CD14-positive monocyte (primary cell): ENCODE results near the gene VEGFC. TPM values are rescaled to one million over a fixed set of nuclear protein-coding genes. Genes with fewer than 3 reads are reported as not detected.

Source experiments
- DNase-seq, 3 donors: peaks; one replicate each; pipeline ENCODE4 v3.0.0-alpha.2; 2011 to 2022
- H2AFZ ChIP-seq: 2 replicates; pipeline ENCODE4 v1.6.0; 2012; ENCODE audit warnings: mild to moderate bottlenecking, low read depth, low read length, inconsistent platforms; ENCODE audit not compliant: insufficient read depth, poor library complexity, severe bottlenecking
- H3K27ac ChIP-seq, 2 donors: 1 replicate in 1 of 2; 2 replicates in 1 of 2; pipeline ENCODE4 v1.5.1; 2012 to 2013; ENCODE audit warnings: low read length in 2 of 2, control low read depth in 1 of 2, inconsistent platforms in 1 of 2, low read depth in 1 of 2, mild to moderate bottlenecking in 1 of 2
- H3K27me3 ChIP-seq, 2 donors: one replicate each; pipeline versions ENCODE4 v1.6.0 to v1.6.1; 2011 to 2013; ENCODE audit warnings: low read length in 2 of 2; ENCODE audit not compliant: control insufficient read depth in 2 of 2, insufficient read depth in 2 of 2
- H3K36me3 ChIP-seq, 2 donors: replicated peaks in 1 of 2; 1 replicate in 1 of 2; 2 replicates in 1 of 2; pipeline versions ENCODE4 v1.5.1 to v1.6.1; 2012 to 2013; ENCODE audit warnings: low read length in 2 of 2, control low read depth in 1 of 2, inconsistent platforms in 1 of 2, mild to moderate bottlenecking in 1 of 2; ENCODE audit not compliant: insufficient read depth in 2 of 2, control insufficient read depth in 1 of 2
- H3K4me1 ChIP-seq, 2 donors: 1 replicate in 1 of 2; 2 replicates in 1 of 2; pipeline versions ENCODE4 v1.5.1 to v1.6.1; 2012 to 2013; ENCODE audit warnings: low read length in 2 of 2, control low read depth in 1 of 2, inconsistent platforms in 1 of 2, mild to moderate bottlenecking in 1 of 2, moderate library complexity in 1 of 2; ENCODE audit not compliant: insufficient read depth in 2 of 2, control insufficient read depth in 1 of 2
- H3K4me2 ChIP-seq: replicated peaks from 2 replicates; pipeline ENCODE3; 2012; ENCODE audit warnings: low read length, moderate library complexity, mild to moderate bottlenecking; ENCODE audit not compliant: poor library complexity, severe bottlenecking; ENCODE audit errors: extremely low read depth
- H3K4me3 ChIP-seq, 3 experiments: fragments of 200-600 bp in 1 of 3; sonication (generic) in 1 of 3; replicated peaks in 1 of 3; 1 replicate in 2 of 3; 2 replicates in 1 of 3; pipeline ENCODE4 v1.5.1; 2011 to 2013; ENCODE audit warnings: low read length in 3 of 3, mild to moderate bottlenecking in 3 of 3, control low read depth in 2 of 3, low read depth in 2 of 3, inconsistent platforms in 1 of 3, moderate library complexity in 1 of 3
- H3K79me2 ChIP-seq: 2 replicates; pipeline ENCODE4 v1.6.0; 2012; ENCODE audit warnings: mild to moderate bottlenecking, control low read depth, inconsistent platforms, low read length, moderate library complexity; ENCODE audit not compliant: insufficient read depth
- H3K9ac ChIP-seq: 2 replicates; pipeline ENCODE4 v1.6.0; 2017; ENCODE audit warnings: low read length, mild to moderate bottlenecking; ENCODE audit not compliant: insufficient read depth, poor library complexity, severe bottlenecking
- H3K9me3 ChIP-seq, 2 donors: replicated peaks in 1 of 2; 1 replicate in 1 of 2; 2 replicates in 1 of 2; pipeline versions ENCODE4 v1.5.1 to v1.6.1; 2012 to 2013; ENCODE audit warnings: low read length in 2 of 2, control low read depth in 1 of 2; ENCODE audit not compliant: control insufficient read depth in 1 of 2, insufficient read depth in 1 of 2
- H4K20me1 ChIP-seq: 2 replicates; pipeline ENCODE4 v1.6.0; 2012; ENCODE audit warnings: mild to moderate bottlenecking, low read length, control low read depth, moderate library complexity; ENCODE audit not compliant: insufficient read depth
- H3K27ac Mint-ChIP-seq, 7 donors: one replicate each; pipeline ENCODE4 v1.8.0; 2020; ENCODE audit warnings: mild to moderate bottlenecking in 7 of 7, mixed read lengths in 7 of 7, moderate library complexity in 6 of 7, inconsistent platforms in 2 of 7
- H3K27me3 Mint-ChIP-seq, 3 donors: one replicate each; pipeline ENCODE4 v1.8.0; 2021 to 2022; ENCODE audit warnings: low read depth in 3 of 3, mild to moderate bottlenecking in 3 of 3, mixed read lengths in 3 of 3, moderate library complexity in 3 of 3, inconsistent platforms in 1 of 3
- H3K36me3 Mint-ChIP-seq, 2 donors: one replicate each; pipeline ENCODE4 v1.8.0; 2020; ENCODE audit warnings: mixed read lengths in 2 of 2, inconsistent platforms in 1 of 2, mild to moderate bottlenecking in 1 of 2
- H3K4me1 Mint-ChIP-seq: one replicate; pipeline ENCODE4 v1.8.0; 2020; ENCODE audit warnings: mild to moderate bottlenecking, mixed read lengths
- H3K4me3 Mint-ChIP-seq, 2 donors: one replicate each; pipeline ENCODE4 v1.8.0; 2020; ENCODE audit warnings: mild to moderate bottlenecking in 2 of 2, mixed read lengths in 2 of 2, moderate library complexity in 1 of 2
- H3K9me3 Mint-ChIP-seq, 7 donors: one replicate each; pipeline ENCODE4 v1.8.0; 2020 to 2022; ENCODE audit warnings: mixed read lengths in 7 of 7, mild to moderate bottlenecking in 6 of 7, moderate library complexity in 6 of 7, inconsistent platforms in 2 of 7
- WGBS: methylation state at CpG from one replicate; pipeline ENCODE4 v1.1.5; 2013; ENCODE audit warnings: missing lambda C conversion rate; ENCODE audit not compliant: insufficient coverage; 5-methylcytosine and 5-hydroxymethylcytosine counted together
- intact Hi-C, 2 donors: fragments of 100-400 bp; cut with micrococcal nuclease; formaldehyde crosslinking; loops; one replicate each; pipeline versions ENCODE4 v1.15.0 to v1.15.1; 2023
- polyA plus RNA-seq, 3 donors: library from polyadenylated mRNA; depleted of rRNA in 1 of 3; unstranded in 2 of 3; stranded (reverse) in 1 of 3; fragments of 300-500 nt in 2 of 3; fragments of >200 nt in 1 of 3; fragmentation: Illumina TruSeq in 2 of 3; gene quantifications; 1 replicate in 2 of 3; 2 replicates in 1 of 3; pipeline ENCODE4 v1.2.3, GENCODE V29; 2012 to 2021
- TF ChIP-seq, protein P1 (sequence below): fragments of 200-600 bp; IDR thresholded peaks from one replicate; pipeline ENCODE4 v1.8.0; 2022; ENCODE audit warnings: antibody characterized with exemption, mild to moderate bottlenecking

The VEGFC gene
- polyA plus RNA-seq, 3 donors: not detected

- Mint-ChIP-seq H3K9me3 (peaks cover 0 to 4% (median 0%) of the 10 kb centered on the region in 7 donors), H3K27me3 (peaks cover 25 to 35% (median 25%) of the 10 kb centered on the region in 3 donors), H3K4me3 (no peak overlapping the region), H3K27ac (no peak overlapping the region), H3K4me1 (peaks cover 8% of the 10 kb centered on the region), H3K36me3 (no peaks in the 10 kb centered on the region)
- H3K27ac ChIP-seq: no peak overlapping the region
- no peaks in the 10 kb centered on the region for H3K79me2 ChIP-seq
- no peaks in the 10 kb centered on the region for H3K4me1 ChIP-seq
- no peaks in the 10 kb centered on the region for H4K20me1 ChIP-seq
- H2AFZ ChIP-seq: no peak overlapping the region
- TF ChIP-seq, protein P1, sequence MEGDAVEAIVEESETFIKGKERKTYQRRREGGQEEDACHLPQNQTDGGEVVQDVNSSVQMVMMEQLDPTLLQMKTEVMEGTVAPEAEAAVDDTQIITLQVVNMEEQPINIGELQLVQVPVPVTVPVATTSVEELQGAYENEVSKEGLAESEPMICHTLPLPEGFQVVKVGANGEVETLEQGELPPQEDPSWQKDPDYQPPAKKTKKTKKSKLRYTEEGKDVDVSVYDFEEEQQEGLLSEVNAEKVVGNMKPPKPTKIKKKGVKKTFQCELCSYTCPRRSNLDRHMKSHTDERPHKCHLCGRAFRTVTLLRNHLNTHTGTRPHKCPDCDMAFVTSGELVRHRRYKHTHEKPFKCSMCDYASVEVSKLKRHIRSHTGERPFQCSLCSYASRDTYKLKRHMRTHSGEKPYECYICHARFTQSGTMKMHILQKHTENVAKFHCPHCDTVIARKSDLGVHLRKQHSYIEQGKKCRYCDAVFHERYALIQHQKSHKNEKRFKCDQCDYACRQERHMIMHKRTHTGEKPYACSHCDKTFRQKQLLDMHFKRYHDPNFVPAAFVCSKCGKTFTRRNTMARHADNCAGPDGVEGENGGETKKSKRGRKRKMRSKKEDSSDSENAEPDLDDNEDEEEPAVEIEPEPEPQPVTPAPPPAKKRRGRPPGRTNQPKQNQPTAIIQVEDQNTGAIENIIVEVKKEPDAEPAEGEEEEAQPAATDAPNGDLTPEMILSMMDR: no peak
- intact Hi-C loops: no loop called here
- no peak overlapping the region for H3K9ac ChIP-seq
- DNase-seq: no peak
- H3K4me2 ChIP-seq: no peak overlapping the region
- H3K36me3 ChIP-seq: no peaks in the 10 kb centered on the region
- peaks cover 0 to 5% of the 10 kb centered on the region in 2 donors for H3K9me3 ChIP-seq
- H3K27me3 ChIP-seq: peaks cover 27 to 34% of the 10 kb centered on the region in 2 donors
- 85% methylated on average over 2 of the region's 8 CpGs for WGBS
- H3K4me3 ChIP-seq: no peak overlapping the region
These were observed 4.5 kb downstream of the VEGFC start for GRCh38 chr4:176788248-176788647.

GRCh38 chr4:176784816-176785215, 7.9 kb downstream of the VEGFC start:
- Histone ChIP-seq H3K36me3 (no peaks in the 10 kb centered on the region), H3K27ac (no peak overlapping the region), H3K4me3 (no peak overlapping the region), H4K20me1 (no peaks in the 10 kb centered on the region), H3K79me2 (no peaks in the 10 kb centered on the region), H2AFZ (no peak overlapping the region), H3K4me1 (no peaks in the 10 kb centered on the region), H3K27me3 (peaks cover under 1 to 5% of the 10 kb centered on the region in 2 donors), H3K4me2 (no peak overlapping the region), H3K9ac (no peak overlapping the region), H3K9me3 (no peaks in the 10 kb centered on the region)
- DNase-seq: no peak
- H3K4me3 Mint-ChIP-seq: no peak overlapping the region
- H3K4me1 Mint-ChIP-seq: no peaks in the 10 kb centered on the region
- intact Hi-C loops: no loop called here
- TF ChIP-seq, protein P1: no peak
- H3K27me3 Mint-ChIP-seq: peaks cover 4 to 7% (median 5%) of the 10 kb centered on the region in 3 donors
- no peaks in the 10 kb centered on the region for H3K36me3 Mint-ChIP-seq
- H3K27ac Mint-ChIP-seq: no peak overlapping the region
- WGBS: no CpG with 5 or more reads among the region's 2 CpGs
- no peaks in the 10 kb centered on the region for H3K9me3 Mint-ChIP-seq
